Effector memory CD4-positive, alpha-beta T cell (primary cell): ENCODE measurements around the gene FXYD6.

Experiments used
- DNase-seq, 3 donors: peaks; one replicate each; pipeline ENCODE4 v3.0.0-alpha.2; 2020
- H3K27ac ChIP-seq: 2 replicates; pipeline ENCODE4 v1.7.0; 2013; ENCODE audit warnings: mild to moderate bottlenecking, low read length, moderate library complexity; ENCODE audit not compliant: insufficient read depth, poor library complexity, severe bottlenecking
- H3K27me3 ChIP-seq: replicated peaks from 2 replicates; pipeline ENCODE4 v1.7.0; 2013; ENCODE audit warnings: mild to moderate bottlenecking, low read length; ENCODE audit not compliant: insufficient read depth, control insufficient read depth, poor library complexity, severe bottlenecking
- H3K36me3 ChIP-seq: 2 replicates; pipeline ENCODE4 v1.7.0; 2013; ENCODE audit warnings: mild to moderate bottlenecking, low read length, moderate library complexity; ENCODE audit not compliant: control insufficient read depth, insufficient read depth
- H3K4me1 ChIP-seq: 2 replicates; pipeline ENCODE4 v1.7.0; 2013; ENCODE audit warnings: low read length, mild to moderate bottlenecking; ENCODE audit not compliant: control insufficient read depth, insufficient read depth, poor library complexity, severe bottlenecking
- H3K4me3 ChIP-seq: 2 replicates; pipeline ENCODE4 v1.7.0; 2013; ENCODE audit warnings: low read length, low read depth, mild to moderate bottlenecking; ENCODE audit not compliant: insufficient read depth, poor library complexity, severe bottlenecking
- H3K9me3 ChIP-seq: 2 replicates; pipeline ENCODE4 v1.7.0; 2013; ENCODE audit warnings: mild to moderate bottlenecking, low read length, moderate library complexity; ENCODE audit not compliant: control insufficient read depth

Gene FXYD6

GRCh38 chr11:117823946-117824420 lies 52.5 kb downstream of the FXYD6 start:
- DNase-seq, result no peak
- Histone ChIP-seq H3K9me3 (no peaks in the 10 kb centered on the region), H3K27me3 (no peaks in the 10 kb centered on the region), H3K36me3 (no peaks in the 10 kb centered on the region), H3K4me1 (peaks cover 36% of the 10 kb centered on the region), H3K4me3 (no peak overlapping the region), H3K27ac (no peak overlapping the region)

- Histone ChIP-seq H3K9me3 (no peaks in the 10 kb centered on the region), H3K27ac (no peak overlapping the region), H3K36me3 (no peaks in the 10 kb centered on the region), H3K4me3 (no peak overlapping the region), H3K27me3 (no peaks in the 10 kb centered on the region), H3K4me1 (peaks cover 32% of the 10 kb centered on the region)
- no peak for DNase-seq
These were observed 53.0 kb downstream of the FXYD6 start for GRCh38 chr11:117823294-117823945.

GRCh38 chr11:117822074-117823033 lies 54.1 kb downstream of the FXYD6 start:
- peaks cover 31% of the 10 kb centered on the region for H3K4me1 ChIP-seq
- H3K36me3 ChIP-seq, result no peaks in the 10 kb centered on the region

GRCh38 chr11:117821431-117821830 lies 55.0 kb downstream of the FXYD6 start:
- H3K36me3 ChIP-seq, result no peaks in the 10 kb centered on the region
- no peak overlapping the region for H3K4me3 ChIP-seq
- H3K27me3 ChIP-seq, result no peaks in the 10 kb centered on the region
- H3K9me3 ChIP-seq, result no peaks in the 10 kb centered on the region
- no peak overlapping the region for H3K27ac ChIP-seq
- DNase-seq, result no peak
- H3K4me1 ChIP-seq, result peaks cover 40% of the 10 kb centered on the region

More at GRCh38 chr11:117822074-117823033, 54.1 kb downstream of the FXYD6 start:
- Histone ChIP-seq H3K27ac (no peak overlapping the region), H3K27me3 (no peaks in the 10 kb centered on the region), H3K4me3 (no peak overlapping the region), H3K9me3 (no peaks in the 10 kb centered on the region)
- DNase-seq, result no peak

- no peak overlapping the region for H3K27ac ChIP-seq
- H3K9me3 ChIP-seq, result no peaks in the 10 kb centered on the region
- no peaks in the 10 kb centered on the region for H3K36me3 ChIP-seq
- H3K4me1 ChIP-seq, result peaks cover 49% of the 10 kb centered on the region
- no peak for DNase-seq
- H3K27me3 ChIP-seq, result no peaks in the 10 kb centered on the region
- H3K4me3 ChIP-seq, result no peak overlapping the region
These were observed 55.9 kb downstream of the FXYD6 start for GRCh38 chr11:117820516-117820915.

- Histone ChIP-seq H3K4me1 (peaks cover 53% of the 10 kb centered on the region), H3K27ac (no peak overlapping the region), H3K4me3 (no peak overlapping the region), H3K27me3 (no peaks in the 10 kb centered on the region), H3K36me3 (no peaks in the 10 kb centered on the region), H3K9me3 (no peaks in the 10 kb centered on the region)
- DNase-seq, result no peak
These were observed 56.4 kb downstream of the FXYD6 start for GRCh38 chr11:117820071-117820470.

GRCh38 chr11:117819096-117820040 lies 57.1 kb downstream of the FXYD6 start:
- H3K27ac ChIP-seq, result no peak overlapping the region
- H3K36me3 ChIP-seq, result no peaks in the 10 kb centered on the region
- H3K27me3 ChIP-seq, result no peaks in the 10 kb centered on the region
- peaks cover 61% of the 10 kb centered on the region for H3K4me1 ChIP-seq
- no peaks in the 10 kb centered on the region for H3K9me3 ChIP-seq
- no peak for DNase-seq
- H3K4me3 ChIP-seq, result no peak overlapping the region

- Histone ChIP-seq H3K36me3 (no peaks in the 10 kb centered on the region), H3K27me3 (no peaks in the 10 kb centered on the region), H3K9me3 (no peaks in the 10 kb centered on the region), H3K27ac (no peak overlapping the region), H3K4me1 (peaks cover 54% of the 10 kb centered on the region), H3K4me3 (no peak overlapping the region)
- peak; percentile 50 to 61 (median 54) for DNase-seq
These were observed 58.2 kb downstream of the FXYD6 start for GRCh38 chr11:117818041-117818873.
